HG03108 (cell line): ENCODE data around the gene ELAVL1.
A peak's percentile ranks its signal among the peaks of the same experiment; 100 is the strongest.
"Not testable (repeated sequence)": the region's sequence is repeated elsewhere in the genome, so short reads cannot be mapped to it uniquely, and the experiment has no call there.

Experiments used
- ATAC-seq: cut with Tn5 transposase; IDR thresholded peaks from one replicate; pipeline ENCODE4 v1.9.1; 2021; ENCODE audit warnings: moderate library complexity; ENCODE audit not compliant: unreplicated experiment

Gene ELAVL1

DNA sequence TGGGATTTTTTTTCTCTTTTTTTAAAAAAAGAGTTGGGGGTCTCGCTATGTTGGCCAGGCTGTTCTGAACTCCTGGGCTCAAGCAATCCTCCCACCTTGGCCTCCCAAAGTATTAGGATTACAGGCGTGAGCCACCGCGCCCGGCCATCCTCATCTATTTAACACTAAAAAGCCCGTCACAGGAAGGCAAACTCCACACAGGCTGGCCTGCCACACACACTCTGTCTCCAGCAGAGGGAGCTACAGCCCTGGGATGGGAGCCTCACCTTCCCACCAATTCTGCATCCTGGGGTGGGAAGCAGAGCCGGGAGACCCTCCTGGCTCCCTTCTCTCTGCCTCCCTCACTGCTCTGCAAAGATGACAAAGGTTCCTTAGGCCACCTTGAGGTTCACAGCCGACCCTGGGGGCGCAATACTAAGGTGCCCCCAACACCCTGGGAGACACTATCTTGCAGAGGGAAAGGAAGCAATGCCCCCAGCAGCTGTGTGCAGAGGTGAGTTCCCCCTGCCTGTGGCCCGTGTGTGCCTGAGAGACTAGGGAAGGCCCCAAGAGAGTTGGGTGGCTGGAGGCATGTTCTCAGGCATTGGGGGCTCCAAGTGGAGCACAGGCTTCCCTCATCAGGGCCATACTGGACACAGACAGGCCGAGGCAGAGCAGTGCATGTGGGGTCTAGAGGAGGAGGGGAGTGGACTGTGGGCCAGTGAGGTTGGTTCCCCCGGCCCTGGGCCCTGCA lies 34.6 kb downstream of the ELAVL1 start:
- no peak for ATAC-seq

DNA sequence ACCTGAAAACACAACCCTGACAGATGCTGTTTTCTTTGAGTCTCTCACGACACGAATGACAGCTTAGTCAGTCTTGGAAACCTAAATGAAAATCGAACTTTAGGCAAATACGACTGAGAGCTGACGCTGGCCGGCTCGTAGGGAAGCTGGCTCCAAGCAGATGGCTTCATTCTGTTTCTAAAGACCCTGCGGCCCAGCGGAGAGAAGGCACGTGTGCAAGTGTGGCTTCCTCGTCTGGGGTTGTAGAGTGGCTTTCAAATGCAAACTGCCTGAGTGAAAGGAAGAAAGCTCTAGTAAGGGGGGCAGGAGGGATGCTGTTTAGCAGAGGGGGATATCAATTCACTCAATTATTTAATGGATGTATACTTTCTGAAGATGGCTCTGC lies 35.9 kb downstream of the ELAVL1 start:
- no peak for ATAC-seq

DNA sequence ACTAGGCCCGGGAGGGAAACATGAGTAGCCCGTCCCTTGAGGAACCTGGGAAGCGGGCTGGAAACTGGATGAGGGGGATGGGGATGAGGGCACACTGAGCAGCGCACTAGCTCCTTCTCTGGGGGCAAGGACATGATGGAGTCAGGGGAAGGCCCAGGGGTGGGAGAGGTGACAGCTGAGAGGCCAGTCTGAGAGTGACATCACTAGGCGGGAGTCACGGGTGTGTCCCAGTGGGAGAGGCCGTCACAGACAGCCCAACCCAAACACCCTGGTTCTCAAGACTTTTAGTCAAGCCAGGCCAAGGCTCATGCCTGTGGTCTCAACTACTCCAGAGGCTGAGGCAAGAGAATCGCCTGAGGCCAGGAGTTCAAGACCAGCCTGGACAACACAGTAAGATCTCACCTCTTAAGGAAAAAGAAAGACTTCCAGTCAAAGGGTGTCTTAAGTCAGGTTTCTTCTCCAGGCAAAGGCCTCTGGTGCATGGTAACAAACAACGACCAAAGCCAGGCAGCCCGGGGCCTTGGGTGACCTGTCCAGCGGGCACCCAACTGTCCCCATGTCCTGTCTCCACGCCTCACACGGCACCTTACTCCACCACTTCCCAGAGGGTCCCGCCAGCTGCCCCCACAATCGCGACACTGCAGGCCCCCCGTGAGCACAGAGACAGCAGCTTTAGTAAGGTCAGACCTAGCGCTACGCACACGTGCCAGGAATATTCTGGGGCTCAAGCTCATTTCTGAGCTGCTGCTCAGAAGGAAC lies 36.5 kb downstream of the ELAVL1 start:
- no peak for ATAC-seq

DNA sequence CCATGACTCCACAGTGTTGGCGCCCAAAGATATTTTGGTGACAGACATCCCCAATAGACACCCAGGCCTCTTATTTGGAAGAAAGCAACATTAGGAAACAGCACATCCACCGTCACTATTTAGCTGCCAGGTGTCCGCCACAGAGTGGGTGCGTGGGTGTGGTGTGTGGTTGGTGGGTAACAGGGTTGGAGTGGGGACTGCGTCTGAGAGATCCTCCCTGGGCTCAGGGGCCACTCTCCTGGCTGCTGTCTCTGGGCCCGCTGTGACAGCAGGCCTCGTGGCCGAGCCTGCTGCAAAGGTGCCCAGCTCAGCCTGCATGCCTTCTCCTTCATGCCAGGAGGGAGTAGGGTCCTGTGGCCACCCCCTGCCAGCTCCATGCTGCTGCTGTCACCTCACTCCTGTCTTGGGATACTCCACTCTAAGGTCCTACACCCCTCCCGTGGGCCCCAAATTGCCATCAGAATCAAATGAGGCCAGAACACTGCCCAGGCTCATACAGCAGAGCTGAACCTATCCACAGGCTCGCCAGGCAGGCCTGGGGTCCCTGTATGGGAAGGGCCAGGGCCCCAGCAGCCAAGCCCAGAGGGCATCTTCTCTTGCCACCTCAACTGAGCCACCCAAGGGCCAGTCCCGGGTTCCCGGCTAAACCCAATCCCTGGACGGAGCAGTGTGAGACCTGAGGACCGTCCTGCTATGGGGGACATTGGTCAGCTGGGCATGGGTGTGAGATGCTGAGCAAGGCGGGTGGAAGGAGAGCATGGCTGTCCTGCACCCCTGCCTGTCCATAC lies 37.2 kb downstream of the ELAVL1 start:
- no peak for ATAC-seq

DNA sequence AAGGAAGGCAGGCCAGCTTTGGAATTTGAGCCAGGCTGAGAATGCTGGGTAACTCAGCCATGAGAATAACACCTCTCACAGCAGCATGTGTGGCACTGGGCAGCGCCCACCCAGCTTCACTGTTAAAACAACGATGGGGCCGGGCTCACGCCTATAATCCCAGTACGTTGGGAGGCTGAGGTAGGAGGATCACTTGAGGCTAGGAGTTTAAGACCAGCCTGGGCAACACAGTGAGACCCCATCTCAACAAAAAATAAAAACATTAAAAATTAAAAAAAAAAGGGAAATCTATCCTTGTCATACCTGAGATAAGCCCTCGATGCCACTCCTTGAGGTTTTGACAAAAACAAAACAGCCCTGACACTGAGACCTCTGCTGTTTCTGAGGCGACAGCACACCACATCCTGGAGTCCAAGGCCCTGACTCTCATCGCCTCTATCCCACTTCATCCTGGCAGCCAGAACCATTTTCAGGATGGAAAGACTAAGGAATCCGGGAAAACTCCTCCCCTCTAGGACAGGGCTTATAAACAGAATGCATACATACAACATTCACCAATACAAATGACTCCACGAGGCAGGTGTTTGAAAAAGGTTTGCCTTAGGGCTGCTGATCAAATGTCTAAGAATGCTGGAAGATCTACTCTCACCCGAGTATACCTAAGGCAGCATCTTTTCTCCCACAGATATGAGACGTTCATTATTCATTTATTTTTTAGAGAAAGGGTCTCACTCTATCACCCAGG lies 39.3 kb downstream of the ELAVL1 start:
- no peak for ATAC-seq

DNA sequence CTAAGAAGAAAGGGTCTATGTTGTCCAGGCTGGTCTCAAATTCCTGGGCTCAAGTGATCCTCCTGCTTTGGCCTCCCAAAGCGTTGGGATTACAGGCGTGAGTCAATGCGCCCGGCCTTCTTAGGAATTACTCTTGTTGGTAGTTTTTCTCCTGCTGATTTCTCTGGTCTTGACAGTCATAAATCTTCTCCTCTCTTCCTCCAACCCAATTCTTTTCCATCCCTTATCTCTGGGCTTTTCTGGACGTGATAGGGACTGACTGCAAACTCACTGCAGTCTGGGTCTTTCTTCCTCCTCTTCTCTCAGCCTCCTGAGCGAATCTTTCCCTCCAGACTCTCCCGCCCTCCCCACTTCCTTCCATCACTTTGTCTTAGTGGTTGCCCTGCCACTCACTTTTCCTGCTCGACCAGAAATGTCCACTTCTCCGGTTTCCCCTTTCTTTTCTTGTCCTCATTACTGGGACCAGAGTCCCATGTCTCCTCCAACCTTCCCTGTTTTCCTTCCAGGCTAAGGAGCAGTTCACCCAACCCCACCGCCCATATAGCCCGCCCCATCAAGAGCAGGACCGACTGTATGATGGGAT lies 40.1 kb downstream of the ELAVL1 start:
- ATAC-seq, result no peak

DNA sequence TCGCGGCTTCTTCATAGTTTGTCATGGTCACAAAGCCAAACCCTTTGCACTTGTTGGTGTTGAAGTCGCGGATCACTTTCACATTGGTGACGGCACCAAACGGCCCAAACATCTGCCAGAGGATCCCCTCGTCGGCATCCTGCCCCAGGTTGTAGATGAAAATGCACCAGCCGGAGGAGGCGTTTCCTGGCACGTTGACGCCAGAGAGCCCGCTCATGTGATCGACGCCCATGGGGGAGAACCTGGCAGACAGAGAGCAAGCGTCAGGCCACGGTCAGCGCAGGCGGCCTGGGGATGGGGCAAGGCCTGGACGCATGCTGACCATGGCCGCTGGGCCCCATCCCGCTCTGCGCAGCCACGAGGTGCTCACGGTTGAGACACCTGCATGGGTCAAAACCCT lies 41.9 kb downstream of the ELAVL1 start:
- no peak for ATAC-seq

DNA sequence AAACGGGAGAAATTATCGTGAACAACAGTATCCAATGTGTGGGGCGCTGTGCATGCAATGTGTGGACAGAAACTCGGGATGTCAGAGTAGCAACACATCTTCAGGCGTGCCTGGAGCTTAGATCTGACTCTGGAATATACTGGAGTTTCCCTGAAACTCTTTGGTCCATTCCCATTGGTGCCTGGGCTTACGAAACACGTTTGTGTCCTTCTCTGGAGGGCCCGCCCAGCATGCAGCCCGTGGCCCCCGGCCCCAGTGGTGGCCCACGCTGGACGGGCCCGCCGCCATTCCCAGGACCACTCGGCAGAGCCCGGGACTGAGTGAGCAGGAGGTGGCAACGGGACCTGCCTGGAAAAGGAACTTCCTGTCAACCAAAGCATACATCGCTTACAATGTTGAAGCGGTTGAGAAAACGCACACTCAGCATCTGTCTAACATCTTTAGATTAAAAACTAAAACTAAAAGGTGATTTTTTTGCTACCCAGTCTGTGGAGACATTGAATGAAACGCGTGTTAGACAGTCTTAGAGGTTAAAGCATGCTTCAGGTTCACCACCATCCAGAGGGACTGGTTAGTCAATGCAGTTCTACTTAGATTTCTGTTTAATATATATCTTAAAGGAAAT lies 42.7 kb downstream of the ELAVL1 start:
- ATAC-seq, result no peak

DNA sequence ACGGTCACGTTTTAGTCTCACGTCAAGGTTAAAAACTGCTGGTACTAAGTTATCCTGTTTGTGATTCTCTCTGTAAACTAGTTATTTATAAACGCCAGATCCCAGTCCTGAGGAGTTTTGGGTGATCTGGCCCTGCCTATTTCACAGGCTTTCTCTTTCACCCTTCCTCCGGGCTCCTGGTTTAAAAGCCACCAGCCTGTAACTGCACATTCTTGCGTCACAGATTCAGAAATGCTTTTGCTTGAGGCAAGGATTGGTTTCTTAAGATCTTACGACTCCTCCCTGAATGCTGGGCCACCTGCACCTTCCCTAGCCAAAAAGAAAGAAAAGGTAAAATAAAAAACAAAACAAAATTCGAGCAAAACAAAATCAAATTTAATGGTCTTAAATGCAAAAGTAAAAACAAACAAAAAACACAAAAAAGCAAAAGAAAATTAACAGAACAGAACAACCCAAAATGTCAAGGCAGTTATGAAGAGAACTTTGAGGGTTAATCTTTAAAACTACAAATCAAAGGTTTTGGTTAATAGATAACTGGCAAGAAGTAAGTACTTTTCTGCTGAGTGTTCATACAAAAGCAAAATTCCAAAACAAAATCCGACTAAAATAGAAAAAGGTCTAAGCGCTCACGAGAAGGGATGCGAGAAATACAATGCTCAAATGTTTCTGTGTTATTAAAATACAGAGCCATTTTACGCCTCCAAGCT lies 43.4 kb downstream of the ELAVL1 start:
- no peak for ATAC-seq

DNA sequence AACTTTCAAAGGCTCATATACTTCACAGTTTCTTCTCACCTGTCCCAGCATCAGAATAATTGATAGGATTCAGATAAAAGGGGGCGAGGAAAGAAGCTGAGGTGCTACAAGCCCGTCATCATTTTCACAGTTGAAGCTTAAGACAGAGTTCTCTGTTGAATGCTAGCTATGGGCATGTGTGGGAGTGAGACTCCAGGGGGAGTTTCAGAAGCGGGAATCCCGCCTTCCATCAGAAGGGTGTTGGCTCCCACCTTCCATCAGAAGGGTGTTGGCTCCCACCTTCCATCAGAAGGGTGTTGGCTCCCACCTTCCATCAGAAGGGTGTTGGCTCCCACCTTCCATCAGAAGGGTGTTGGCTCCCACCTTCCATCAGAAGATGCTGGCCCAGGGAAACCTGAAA lies 44.4 kb downstream of the ELAVL1 start:
- ATAC-seq, result not testable (repeated sequence)

DNA sequence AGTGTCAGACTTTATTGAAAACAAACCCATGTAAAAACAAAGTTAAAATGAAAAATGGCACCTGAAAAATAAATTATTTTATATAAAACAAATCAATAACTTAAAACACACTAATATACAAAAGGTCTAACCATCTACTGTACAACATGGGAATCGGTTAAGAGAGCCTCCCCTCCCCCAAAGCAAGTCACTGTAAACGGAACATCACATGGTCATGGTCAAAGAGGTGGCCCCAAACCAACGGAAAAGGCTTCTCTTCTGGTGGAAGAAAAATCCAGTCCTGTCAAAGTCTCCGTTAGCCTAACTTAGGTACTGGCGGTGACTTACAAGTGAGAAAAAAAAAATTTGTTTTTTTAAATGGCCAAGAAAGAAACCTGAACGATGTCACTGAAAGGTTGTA lies 46.2 kb downstream of the ELAVL1 start:
- no peak for ATAC-seq

DNA sequence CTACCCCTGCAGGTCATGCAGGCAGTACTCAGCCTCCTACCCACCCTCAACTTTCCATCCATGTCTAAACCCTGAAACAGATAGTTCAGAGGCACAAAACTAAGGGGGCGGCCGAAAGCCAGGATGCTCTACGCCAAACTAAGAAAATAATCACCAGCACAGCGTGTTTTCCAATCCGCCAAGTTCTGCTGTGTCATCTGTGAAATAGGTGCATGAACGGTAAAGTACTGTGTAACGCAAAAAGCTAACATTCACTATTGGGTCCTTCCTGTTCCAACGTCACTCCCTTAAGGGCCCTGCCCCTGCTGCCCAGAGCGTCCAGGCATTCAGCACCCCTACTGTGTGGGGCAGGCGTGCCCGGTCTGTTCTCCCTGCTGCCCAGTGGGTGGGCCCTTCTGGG lies 49.7 kb downstream of the ELAVL1 start:
- no peak for ATAC-seq

DNA sequence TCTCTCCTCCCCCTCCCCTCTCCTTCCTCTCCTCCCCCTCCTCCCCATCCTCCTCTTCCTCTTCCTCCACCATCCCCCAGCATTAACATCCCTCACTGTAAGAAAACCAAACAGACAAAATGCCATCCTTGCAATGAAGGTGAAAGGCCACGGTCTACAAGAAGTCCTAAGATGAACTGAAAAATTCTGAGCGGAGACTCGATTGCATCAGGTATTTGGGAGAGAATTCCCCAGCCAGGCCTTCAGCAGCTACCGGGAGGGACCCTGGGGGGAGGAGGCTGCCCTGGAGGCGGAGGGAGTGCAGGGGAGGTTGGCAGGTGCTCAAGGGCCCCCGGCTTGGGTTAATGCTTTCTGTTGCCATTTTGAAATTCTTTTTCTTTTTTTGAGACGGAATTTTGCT lies 51.9 kb downstream of the ELAVL1 start:
- no peak for ATAC-seq

DNA sequence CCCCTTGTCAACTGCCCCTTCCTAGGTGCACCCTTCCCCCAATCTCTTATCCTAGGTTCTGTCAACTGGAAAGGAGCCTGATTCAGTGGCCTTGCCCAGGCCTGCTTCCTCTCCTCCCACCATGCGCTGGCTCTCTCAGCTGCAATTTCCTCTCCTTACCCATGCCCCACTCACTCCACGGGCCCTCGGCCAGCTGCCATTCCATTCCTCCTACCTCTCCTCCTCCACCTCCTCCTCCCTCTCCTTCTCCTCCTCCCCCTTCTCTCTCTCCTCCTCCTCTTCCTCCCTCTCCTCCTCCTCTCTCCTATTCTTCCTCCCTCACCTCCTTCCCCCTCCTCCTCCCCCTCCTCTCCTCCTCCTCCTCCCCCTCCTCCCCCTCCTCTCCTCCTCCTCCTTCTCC lies 52.4 kb downstream of the ELAVL1 start:
- no peak for ATAC-seq

DNA sequence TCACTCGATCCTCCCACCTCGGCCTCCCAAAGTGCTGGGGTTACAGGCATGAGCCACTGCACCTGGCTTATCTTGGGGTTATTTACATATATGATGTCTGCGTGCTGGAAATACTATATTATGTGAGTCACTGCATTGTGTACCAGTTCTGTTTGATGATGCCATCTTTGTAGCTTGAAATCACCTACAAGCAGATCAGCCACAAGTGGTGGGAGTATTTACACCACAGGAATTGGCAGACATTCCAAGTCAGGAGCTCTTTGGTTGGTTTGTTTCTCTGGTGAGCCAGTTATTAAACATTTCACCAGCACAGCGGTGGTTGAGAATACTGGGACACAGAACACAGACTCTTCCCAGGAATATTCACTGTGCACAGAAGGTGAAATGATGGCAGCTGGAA lies 57.5 kb downstream of the ELAVL1 start:
- ATAC-seq, result no peak

DNA sequence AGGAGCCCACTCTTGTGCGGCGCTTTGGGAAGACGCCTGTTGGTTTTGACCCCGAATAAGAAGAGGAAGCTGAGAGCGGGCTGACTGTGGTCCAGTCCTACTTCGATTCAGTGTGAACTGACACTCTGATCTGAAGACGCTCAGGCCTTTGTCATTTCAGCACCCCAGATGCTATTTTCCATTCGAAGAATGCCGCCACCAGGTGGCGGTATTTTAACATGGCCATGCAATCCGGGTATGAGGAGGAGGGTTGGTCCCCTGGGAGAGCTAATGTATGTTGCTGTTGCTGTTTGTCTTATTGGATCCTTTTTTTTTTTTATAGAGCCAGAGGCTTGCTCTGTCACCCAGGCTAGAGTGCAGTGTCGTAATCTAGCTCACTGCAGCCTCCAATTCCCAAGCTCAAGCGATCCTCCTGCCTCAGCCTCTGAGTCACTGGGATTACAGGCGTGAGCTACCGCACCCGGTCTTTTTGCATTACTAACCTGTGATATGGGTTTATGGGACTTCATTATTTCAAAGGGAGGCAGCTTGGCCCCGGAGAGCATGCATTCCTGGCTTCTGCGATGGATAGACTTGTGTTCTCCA lies 61.2 kb downstream of the ELAVL1 start:
- no peak for ATAC-seq

DNA sequence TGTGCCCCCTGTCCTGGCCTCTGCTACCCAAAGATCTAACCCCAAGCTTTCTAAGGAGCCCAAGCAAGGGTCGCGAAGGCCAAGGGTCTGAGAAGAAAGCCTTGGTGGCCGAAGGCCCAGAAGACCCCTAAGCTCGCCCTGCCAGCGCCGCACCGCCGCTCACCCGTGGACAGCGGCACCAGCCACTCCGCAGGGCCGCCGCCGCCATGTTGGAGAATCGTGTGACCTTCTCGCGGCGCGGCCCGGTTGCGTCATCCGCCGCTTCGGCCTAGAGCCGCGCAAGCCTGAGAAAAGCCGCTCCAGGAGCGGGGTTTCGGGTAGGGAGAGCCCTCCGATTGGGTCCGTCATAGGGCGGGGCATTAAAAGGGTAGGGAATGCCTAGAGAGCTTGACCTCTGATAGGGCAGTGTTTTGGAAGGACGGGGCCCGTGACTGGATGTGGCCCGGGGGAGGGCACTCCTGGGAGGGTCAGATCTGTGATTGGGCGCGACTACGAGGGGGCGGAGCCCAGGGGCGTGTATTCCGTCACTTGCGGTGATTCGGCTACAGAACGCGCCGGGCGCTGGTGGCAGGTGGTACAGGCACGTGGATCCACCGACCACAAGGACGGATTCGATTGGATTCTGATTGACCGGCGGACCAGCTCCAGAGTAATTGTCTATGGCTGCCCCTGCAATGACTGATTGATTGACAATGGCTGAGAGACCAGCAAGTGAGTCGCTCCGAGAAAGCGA lies 61.8 kb downstream of the ELAVL1 start, which contains the start of gene TIMM44:
TSS of gene TIMM44 (minus strand) at position 223 of the 733 bp plus-strand sequence. CDS start at position 208, 15 bp downstream.
- peak; percentile 97 for ATAC-seq

DNA sequence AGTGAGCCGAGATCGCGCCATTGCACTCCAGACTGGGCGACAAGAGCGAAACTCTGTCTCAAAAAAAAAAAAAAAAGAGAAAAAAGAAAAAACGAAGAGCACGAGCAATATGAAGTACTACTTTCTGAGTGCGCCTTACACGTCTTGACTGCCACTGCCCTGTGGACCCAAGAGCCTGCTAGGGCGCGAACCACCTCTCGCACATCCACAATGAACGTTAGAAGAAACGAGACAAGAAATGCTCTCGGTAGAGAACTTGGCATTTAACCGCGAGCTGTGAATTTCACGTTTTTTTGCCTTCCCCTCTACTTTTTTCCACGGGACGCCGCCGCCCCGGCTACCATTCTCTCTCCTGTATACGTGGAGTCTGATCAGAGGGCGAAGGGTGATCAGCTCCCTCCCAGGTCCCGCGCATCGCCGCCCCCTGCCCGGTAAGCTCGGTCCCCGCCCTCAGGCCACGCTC lies 62.4 kb downstream of the ELAVL1 start:
- ATAC-seq, result no peak
